HG03280 (cell line): ENCODE data around the gene MICALL2.

ENCODE experiments used
- ATAC-seq: cut with Tn5 transposase; IDR thresholded peaks from one replicate; pipeline ENCODE4 v1.9.1; 2021; ENCODE audit warnings: mild to moderate bottlenecking, moderate library complexity; ENCODE audit not compliant: unreplicated experiment

The MICALL2 gene

DNA sequence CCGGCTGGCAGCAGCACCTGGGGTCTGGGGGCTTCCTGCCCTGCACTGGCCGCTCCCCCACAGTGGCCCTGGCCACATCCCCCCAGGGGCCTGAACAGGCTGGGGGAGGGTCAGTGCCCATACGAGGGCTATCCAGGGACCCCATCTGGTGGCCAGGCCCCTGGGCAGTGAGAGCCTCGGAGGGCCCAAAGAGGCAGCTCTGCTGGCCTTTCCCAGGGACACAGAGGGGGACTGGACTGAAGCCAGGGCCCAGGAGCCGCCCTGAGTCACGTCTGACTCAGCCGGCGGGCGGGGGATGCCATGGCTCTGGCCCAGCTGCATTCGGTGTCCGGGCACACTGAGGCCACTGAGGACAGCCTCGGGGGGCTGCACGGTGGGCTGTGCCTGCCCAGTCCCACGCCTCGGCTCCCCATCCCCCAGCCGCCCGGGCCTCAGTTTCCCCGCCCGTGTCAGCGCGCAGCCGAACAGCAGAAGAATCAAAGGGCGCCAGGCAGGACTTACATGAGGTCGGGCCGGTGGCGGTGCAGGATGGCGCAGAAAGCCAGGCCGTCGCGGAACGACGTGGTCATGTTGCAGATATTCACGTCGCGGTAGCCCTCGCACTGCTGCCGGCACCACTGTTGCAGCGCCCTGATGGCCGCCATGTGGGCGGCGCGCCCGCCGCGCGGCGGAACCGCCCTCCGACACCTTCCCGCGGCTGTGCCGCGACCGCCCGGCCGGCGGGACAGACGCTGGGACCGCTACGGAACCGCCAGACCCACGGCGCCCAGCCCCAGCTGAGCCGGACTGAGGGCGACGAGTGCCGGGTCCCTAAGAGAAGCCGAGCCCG is at the start of gene MICALL2:
MICALL2 (minus strand) TSS at position 788 of the 829 bp plus-strand sequence; CDS start at position 644, 144 bp downstream.
- peak; percentile 25 for ATAC-seq

DNA sequence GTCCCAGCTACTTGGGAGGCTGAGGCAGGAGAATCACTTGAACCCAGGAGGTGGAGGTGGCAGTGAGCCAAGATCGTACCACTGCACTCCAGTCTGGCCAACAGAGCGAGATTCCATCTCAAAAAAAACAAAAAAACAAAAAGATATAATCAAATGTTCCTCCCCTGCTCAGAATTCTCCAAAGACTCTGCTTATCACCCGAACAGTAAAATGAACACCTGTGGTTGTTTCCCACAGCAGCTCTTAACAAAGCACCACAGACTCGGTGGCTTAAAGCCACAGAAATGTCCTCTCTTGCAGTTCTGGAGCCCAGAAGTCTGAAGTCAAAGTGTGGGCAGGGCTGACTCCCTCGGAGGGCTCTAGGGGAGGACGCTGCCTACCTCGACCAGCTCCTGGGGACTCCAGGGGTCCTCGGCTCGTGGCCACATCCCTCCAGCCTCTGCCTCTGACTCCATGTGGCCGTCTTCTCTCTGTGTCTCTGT is 49.0 kb upstream of the MICALL2 start:
- no peak for ATAC-seq

DNA sequence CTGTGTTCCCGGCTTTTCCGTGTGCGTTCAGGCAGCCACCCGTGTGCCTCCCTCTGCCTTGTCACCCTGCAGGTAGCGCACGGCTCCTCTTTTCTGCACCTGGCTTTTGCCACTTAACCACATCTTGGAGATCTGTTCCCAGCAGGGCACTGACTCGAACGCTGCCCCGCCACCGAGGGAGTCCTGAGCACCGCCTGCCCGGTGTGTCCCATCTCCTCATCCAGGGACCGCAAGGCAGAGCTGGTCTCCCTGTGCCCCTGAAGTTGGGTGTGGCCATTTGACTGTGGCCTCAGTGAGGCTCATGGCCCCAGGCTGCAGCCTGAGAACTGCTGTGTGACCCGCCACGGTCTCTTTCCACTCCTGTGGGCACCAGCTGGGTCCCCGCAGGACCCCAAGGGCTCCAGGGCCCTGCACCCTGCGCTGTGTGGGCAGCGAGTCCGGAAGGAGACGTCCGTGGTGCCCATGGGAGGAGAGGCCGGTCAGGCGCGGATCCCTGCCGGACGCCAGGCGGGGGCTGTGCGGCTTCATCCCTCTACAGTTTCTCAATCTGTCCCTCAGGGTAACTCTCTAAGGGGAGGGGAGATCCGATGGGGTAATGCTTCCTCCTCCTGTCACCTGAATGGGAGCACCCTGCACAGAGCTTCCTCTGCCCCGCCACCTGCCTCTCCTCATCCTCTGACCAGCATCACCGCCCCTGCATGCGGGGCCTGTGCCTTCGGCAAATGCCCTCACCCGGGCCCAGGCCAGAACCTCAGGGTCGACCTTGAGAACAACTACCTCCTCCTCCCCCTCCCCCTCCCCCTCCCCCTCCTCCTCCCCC is 46.7 kb upstream of the MICALL2 start:
- no peak for ATAC-seq

DNA sequence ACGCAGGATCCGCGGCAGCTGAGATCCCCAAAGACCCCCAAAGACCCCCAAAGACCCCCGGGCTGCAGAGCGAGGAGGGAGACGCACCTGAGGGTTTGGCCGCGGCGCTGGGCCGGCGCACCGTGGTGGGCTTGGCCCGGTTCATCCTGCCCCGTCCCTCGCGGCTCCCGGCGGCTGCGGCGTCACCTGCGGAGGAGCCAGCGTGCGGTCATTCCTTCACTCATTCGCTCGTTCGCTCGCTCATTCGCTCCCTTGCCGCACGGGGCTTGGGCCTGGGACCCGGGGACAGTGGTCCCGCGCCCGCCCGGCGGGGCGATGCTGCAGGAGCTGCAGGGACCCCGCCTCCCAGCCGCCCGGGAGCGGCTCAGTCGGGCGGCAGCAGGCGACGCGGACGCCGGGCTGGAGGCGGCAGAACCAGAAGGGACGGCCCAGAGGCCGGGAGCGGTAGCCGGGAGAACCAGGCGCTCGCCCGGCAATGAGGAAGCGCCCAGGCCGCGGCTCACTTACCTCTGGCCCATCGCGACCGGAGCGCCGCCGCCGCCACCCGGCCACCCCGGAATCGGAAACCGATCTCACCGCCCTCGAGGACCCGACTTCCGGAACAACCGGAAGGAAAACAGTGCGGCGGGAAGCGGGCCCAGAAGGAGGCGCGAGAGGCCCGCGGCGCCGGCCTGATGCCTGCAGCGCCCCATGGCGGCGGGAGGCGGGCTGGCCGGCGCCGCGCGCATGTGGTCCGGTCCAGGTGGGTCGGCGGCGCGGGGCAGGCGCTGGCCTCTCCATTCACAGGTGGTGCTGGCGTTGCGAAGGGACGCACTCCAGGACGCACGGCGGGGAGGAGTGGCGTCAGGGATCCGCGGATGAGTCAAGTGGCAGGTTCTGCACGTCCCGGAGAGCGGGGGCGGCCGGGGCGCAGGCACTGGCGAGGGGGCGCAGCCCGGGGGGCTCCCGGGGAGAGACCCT is 44.8 kb upstream of the MICALL2 start, which contains the start of gene INTS1:
INTS1 (minus strand) TSS at position 574 of the 960 bp plus-strand sequence; CDS start at position 145, 429 bp downstream.
- ATAC-seq = peak; percentile 94

DNA sequence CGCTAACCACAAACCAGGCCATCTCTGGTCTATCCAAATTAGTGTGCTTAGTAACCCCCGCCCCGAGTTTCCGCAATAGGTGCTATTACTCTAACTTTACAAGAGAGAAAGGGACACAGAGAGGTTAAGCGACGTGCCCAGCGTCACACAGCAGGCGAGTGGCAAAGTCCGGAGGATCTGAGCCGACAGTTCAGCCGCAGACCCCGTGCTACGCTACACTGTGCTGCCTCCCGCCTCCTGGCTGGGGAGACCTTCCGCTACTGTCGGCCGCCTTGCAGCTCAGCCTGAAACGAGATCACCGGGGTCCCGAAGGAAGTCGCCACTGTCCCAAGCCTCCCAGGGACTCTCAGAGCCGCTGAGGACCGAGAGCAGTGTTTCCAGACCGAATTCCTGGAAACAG is 44.1 kb upstream of the MICALL2 start:
- ATAC-seq = no peak

DNA sequence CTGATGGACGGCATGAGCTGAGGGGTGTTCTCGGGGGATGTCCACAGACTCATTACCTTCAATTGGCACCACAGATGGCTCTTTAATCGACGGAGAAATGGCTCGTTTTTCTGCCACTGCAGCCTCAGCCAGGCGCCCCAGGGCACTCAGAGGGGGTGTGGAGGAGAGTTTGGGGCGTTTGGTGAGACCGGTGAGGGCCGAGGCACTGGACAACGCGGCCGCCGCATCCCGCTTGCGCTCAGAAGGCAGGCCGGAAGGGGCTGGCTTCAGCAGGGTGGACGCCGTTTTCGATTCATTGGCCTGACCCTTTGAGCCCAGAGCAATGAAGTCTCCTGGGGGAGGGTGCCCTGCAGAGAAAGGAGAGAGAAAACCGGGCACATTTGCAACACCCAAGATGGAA is 43.6 kb upstream of the MICALL2 start:
- ATAC-seq = no peak

DNA sequence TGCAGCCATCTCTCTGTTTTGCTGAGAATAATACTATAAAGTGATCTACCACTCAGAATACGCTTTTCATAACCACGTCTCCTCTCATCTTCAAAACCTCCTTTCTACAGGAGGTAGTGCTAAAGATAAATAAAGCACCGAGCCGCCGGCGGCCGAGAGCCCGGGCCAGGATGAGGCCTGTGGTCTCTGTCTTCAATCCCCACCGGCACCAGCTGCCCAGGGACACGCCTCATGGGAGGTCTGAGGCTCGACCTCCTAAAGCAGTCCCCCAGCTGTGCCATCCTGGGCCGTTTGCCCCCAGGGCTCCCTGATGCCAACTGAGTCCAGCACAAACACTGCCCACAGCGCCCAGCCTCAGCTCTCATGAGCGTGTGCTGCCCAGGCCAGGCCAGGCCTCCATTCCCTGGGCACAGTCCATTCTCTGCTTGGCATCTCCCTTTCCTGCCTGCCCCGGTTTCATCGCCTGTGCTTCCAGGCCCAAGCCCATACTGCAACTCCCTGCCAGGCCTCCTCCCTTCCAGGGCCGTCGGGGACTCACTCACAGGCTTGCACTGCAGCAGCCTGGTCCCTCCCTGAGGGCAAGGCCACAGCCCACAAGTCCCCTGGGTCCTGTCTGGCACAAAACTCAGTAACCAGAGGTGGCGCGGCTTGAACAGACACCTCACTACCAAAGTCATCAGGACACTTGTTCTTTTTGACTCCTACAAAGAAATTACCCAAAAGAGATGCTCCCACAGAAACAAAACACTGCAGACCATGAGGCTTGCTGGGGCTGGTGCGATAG is 42.4 kb upstream of the MICALL2 start:
- no peak for ATAC-seq

DNA sequence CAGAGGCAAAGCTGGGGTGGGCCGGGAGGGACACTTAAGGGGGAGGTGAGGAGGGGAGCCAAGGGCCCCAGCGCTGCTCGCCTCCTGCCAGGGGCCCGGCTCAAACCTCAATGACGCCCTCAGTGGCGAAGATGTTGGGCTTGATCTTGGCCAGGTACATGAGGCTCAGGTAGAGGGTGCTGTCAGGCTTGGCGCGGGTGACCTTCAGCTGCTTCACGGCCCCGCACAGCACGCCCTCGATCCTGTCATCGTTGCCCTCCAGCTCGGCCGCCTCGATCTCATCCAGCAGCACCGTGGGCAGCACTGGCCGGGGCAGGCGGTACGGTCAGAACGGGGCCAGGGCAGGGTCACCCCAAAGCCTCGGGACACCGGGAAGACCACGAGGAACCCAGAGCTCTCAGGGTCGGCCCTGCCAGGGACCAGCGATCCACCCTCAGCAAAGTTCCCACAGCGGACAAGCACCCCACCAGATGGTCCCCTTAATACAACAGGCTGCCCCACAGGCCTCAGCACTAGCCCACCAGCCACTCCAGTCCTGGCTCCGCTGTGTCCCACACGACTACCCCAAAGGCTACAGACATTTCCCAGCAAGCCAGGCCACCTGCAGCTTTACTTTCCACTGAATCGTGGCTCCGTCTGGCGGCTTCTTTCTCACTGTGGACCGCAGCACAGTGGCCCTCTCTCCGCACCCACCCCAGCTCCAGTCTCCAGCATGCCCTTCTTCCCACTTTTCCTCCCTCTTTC is 41.0 kb upstream of the MICALL2 start:
- ATAC-seq = no peak

DNA sequence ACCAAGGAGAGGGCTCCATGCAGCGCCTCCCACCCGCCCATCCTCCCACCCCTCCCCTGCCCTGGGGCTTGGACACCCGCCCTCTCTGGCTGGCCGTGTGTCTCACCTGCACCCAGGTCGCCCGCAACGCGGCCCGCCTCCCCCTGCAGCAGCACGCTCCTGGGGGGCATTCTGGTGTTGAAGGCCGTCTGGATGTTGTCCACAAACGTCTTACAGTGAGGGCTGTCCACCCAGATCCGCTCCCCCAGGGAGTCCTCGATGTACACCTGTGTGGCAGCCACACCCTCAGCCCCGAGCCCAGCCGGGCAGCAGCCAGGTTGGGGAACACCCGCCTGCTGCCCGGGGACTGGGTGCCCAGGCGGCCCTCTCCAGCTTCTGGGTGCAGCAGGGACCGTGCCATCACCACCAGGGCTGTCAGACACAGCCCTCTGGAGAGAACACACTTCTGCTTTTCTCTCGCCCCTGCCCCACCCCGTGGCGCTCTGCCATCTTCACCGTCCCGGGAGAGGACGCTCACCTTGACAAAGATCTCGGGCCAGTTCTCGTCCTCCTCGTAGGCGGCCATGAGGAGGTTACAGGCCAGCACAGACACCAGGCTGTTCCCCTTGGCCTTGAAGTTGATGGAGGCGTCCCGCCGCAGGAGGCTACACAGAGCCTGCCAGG is 40.2 kb upstream of the MICALL2 start:
- no peak for ATAC-seq

DNA sequence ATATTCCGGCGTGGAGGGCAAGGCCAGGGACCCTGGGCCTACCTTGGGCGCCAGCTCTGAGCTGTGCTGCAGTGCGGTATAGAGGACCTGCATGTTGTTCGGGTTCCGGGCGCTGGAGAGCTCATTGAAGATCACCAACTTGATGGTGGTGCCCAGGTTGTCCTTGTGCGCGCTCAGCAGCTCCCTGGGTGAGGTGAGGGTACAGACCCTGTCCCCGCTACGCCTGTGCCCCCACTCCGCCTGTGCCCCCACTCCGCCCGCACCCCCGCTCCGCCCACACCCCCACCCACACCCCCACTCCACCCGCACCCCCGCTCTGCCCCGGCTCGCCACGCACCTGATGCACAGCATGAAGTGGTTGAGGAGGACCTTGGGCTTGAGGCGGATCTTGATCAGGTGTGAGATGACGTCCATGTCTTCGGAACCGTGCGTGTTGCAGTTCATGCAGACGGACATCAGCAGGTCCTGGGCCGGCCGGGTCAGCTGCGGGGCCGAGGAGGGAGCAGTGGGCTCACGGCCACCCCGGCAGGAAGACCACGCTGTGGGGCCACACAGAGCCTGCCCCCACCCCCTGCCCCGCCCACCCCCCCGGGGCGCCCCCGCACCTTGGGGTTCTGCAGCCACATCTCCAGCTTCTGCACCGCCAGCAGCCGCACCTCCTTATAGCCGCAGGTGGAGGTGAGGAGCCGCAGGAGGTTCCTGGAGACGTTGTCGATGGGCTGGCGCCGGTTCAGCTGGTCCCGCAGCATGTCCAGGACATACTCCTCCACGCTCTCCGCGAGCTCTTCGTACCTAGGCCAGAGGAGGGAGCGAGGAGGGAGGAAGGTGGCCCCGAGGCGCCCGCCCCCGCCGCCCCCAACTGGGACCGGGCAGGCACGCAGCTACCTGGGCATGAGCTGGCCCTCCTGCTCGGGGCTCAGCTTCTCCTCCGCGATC is 39.4 kb upstream of the MICALL2 start:
- no peak for ATAC-seq

DNA sequence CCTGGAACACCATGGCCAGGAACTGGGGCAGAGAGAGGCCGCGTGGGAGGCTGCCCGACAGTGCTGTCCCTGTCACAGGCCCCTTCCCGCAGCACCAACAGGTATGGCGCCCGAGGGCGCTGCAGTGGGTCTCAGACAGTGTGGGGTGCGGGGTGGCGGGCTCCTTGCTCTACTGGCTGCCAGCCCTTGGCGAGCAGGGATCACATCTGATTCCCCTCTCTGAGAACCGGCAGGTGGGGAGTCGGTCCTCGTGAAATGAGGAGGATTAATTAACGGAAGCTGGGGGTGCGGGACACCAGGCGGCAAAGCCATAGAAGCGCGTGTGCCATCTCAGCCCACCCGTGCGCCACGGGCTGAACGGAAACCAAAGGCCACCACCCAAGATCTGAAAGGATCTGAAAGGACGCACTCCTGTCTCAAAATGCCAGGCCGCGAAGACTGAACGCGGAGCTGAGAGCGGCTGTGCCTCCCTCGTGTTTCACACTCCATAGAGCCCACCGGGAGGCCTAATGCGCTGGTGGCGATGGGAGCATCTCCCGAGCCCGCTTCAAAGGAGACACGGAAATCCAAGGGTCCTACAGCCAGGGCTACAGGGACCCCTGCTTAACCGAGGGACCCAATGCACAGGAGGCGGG is 38.1 kb upstream of the MICALL2 start:
- no peak for ATAC-seq

DNA sequence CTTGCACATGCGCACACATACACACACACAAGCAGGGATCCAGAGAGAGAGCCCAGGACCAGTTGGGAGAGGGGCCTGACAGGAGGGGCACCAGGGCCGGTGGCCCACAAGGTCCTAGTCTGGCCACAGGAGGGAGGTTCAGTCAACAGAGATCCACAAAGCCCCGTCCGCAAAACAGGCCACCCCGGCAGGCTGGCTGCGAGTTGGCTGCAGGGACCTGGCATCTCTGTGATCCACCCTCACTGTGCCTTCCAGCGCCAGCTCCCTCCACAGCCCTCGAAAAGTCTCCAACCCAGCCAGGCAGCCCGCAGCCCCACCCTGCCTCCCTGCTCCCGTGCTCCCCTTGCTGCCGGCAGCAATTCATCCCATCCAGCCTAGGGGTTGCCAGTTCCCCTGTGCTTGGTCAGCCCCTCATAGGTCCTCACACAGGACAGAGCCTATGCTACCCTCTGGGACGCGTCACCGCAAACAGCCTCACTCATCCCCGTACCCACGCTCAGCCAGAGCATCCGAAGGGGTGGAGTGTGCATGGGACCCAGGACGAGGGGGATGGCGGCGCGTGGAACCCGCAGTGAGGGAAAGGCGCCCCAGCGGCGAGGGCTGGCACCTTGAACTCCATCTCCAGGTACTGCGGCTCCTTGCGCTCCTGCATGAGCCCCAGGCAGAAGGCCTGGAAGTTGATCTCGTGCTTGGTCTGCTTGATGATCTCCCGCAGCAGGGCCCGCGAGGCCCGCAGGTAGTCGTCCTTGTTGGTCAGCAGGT is 37.4 kb upstream of the MICALL2 start:
- no peak for ATAC-seq

DNA sequence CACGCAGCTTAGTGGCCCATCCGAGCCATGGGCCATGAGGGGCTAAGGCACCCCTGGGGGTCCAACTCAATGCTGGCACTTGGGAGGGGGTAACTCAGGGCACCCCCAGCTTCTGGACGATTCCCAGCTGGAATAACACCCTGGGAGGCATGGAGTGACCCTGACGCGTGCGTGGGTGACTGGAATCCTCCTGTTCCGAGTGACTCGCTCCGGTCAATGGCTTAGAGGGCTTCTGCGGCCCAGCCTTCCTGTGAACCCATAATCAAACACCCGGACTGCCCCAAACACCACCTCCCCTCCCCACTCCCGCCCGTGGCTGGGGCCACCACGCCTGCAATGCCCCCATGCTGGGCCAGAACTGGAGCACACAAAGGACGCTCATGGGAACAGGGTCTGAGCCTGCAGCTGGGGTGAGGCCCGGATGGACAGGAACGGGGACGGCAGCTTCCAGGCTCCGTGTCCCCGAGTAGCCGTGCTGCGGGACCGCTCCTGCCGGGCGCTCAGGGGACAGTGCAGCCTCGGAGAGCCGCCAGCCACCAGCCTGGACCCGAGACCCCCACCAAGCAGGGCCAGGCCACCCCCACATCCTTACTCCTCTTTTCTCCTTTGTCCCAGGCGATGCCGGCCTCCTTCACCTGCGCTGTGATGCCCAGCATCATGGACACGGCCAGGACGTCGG is 36.4 kb upstream of the MICALL2 start:
- ATAC-seq = no peak

DNA sequence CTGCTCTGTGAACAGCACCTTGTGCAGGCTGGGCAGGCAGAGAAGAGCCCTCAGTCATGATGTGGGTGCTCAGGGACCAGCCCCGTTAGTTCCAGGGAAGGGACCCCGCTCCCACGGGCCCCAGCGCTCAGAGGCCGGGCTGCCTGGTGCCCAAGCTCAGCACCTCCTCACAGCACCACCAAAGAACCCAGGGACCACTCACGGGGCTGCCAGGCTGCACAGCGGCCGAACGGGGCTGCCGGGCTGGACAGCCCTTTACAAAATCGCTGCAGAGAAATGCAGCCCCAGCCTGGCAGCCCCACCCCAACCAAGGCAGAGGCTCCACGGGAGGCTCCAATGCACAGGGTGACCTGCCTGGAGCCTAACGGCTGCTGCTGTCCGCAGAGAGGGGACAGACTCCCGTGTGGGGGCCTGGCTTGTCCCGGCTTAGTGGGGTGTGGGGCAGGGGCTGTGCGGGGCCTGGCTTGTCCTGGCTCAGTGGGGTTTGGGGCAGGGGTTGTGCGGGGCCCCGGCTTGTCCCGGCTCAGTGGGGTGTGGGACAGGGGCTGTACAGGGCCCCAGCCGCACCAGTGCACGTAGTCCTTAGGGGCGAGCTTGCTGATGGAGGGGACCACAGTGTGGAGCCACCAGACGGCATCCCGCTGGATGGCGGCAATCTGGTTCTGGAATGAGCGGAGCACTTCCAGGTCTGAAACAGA is 35.7 kb upstream of the MICALL2 start:
- no peak for ATAC-seq

DNA sequence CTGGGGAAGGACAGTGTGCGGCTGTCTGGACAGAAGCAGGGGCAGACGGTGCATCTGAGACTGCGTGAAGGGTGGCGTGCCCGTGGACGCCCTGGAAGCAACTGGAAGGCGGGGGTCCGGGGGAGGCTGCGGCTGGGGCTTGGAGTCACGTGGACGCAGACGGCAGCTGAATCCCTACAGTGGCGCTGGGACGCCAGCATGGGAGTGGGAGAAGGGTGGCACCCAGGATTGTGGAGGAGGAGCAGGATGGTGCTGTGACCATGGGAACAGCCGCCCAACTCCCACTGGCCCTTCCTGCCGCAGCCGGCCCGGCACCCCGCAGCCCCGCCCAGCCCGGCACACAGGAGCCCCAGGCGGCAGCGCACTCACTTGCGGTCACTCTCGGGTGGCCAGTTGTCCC is 35.2 kb upstream of the MICALL2 start:
- ATAC-seq = no peak
